HG02759 (cell line): Measurements from ENCODE around the gene GIMAP6.
A peak's percentile ranks its signal among the peaks of the same experiment; 100 is the strongest.
"Not testable (repeated sequence)": the region's sequence is repeated elsewhere in the genome, so short reads cannot be mapped to it uniquely, and the experiment has no call there.

Experiments
- ATAC-seq: cut with Tn5 transposase; IDR thresholded peaks from one replicate; pipeline ENCODE4 v1.9.1; 2021; ENCODE audit warnings: mild to moderate bottlenecking, moderate library complexity; ENCODE audit not compliant: unreplicated experiment

The GIMAP6 gene

GRCh38 chr7:150648353-150649079, 16.3 kb upstream of the GIMAP6 start:
- ATAC-seq: no peak

GRCh38 chr7:150645259-150646020, 13.3 kb upstream of the GIMAP6 start:
- ATAC-seq: no peak

GRCh38 chr7:150642926-150643325, 10.7 kb upstream of the GIMAP6 start:
- no peak for ATAC-seq

GRCh38 chr7:150641854-150642253, 9.7 kb upstream of the GIMAP6 start:
- ATAC-seq: no peak

GRCh38 chr7:150633926-150634325, 1.7 kb upstream of the GIMAP6 start:
- no peak for ATAC-seq

- peak; percentile 28 for ATAC-seq
Measured at GRCh38 chr7:150631084-150631826, 930 bp downstream of the GIMAP6 start.

- ATAC-seq: no peak
Measured at GRCh38 chr7:150629347-150629746, 2.8 kb downstream of the GIMAP6 start.

- no peak for ATAC-seq
Measured at GRCh38 chr7:150627959-150628358, 4.2 kb downstream of the GIMAP6 start.

GRCh38 chr7:150626696-150627095, 5.5 kb downstream of the GIMAP6 start:
- no peak for ATAC-seq

GRCh38 chr7:150621376-150621775, 10.8 kb downstream of the GIMAP6 start:
- ATAC-seq: no peak

- no peak for ATAC-seq
Measured at GRCh38 chr7:150620617-150621371, 11.4 kb downstream of the GIMAP6 start.

- ATAC-seq: no peak
Measured at GRCh38 chr7:150620061-150620460, 12.1 kb downstream of the GIMAP6 start.

- not testable (repeated sequence) for ATAC-seq
Measured at GRCh38 chr7:150615221-150615755, 16.9 kb downstream of the GIMAP6 start.

- ATAC-seq: not testable (repeated sequence)
Measured at GRCh38 chr7:150614426-150614825, 17.8 kb downstream of the GIMAP6 start.

- ATAC-seq: no peak
Measured at GRCh38 chr7:150613880-150614279, 18.3 kb downstream of the GIMAP6 start.

GRCh38 chr7:150612925-150613324, 19.3 kb downstream of the GIMAP6 start:
- no peak for ATAC-seq

GRCh38 chr7:150610233-150610632, 22.0 kb downstream of the GIMAP6 start:
- ATAC-seq: no peak

- not testable (repeated sequence) for ATAC-seq
Measured at GRCh38 chr7:150603600-150603999, 28.6 kb downstream of the GIMAP6 start.

- no peak for ATAC-seq
Measured at GRCh38 chr7:150595361-150595760, 36.8 kb downstream of the GIMAP6 start.

- ATAC-seq: no peak
Measured at GRCh38 chr7:150594805-150595204, 37.4 kb downstream of the GIMAP6 start.

- no peak for ATAC-seq
Measured at GRCh38 chr7:150587551-150587950, 44.6 kb downstream of the GIMAP6 start.
